Upper lobe of left lung (tissue), 4 donors: ENCODE data around the gene VAMP2.

ENCODE experiments used
- EP300 ChIP-seq, 4 donors: sonication (generic); formaldehyde crosslinking; IDR thresholded peaks; one replicate each; pipeline ENCODE4 v1.5.1; 2017; ENCODE audit warnings: antibody characterized with exemption in 4 of 4, control low read depth in 2 of 4
- TF ChIP-seq, protein P1 (sequence below), 6 experiments: fragments of 450-650 bp in 4 of 6; fragments of 200-600 bp in 2 of 6; sonication (generic) in 2 of 6; IDR thresholded peaks; one replicate each; pipeline ENCODE4 v1.5.1; 2016 to 2019; ENCODE audit warnings: antibody characterized with exemption in 6 of 6

DNA sequence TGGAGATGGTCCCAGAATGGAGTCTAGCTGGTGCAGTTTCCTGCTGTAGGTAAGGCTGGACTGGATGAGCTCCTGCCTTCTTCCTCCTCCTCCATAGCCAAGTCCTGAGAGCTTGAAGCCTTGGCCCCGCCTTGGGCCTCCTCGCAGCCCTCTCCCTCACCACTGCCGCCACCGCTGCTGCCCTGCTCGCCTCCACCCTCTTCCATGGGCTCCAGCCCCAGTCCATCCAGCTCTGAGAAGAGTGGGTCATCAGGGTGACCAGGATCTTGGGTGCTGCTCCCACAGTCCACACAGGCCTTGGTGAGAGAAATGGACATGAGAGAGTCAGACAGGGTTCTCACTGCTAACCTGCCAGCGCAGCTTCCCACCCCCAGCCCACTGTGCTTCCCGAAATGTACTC is 21.7 kb downstream of the VAMP2 start:
- TF ChIP-seq EP300 (IDR thresholded peaks at IDR 0.05) = no peak
- TF ChIP-seq, protein P1, sequence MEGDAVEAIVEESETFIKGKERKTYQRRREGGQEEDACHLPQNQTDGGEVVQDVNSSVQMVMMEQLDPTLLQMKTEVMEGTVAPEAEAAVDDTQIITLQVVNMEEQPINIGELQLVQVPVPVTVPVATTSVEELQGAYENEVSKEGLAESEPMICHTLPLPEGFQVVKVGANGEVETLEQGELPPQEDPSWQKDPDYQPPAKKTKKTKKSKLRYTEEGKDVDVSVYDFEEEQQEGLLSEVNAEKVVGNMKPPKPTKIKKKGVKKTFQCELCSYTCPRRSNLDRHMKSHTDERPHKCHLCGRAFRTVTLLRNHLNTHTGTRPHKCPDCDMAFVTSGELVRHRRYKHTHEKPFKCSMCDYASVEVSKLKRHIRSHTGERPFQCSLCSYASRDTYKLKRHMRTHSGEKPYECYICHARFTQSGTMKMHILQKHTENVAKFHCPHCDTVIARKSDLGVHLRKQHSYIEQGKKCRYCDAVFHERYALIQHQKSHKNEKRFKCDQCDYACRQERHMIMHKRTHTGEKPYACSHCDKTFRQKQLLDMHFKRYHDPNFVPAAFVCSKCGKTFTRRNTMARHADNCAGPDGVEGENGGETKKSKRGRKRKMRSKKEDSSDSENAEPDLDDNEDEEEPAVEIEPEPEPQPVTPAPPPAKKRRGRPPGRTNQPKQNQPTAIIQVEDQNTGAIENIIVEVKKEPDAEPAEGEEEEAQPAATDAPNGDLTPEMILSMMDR (IDR thresholded peaks at IDR 0.05) = no peak
